Adrenal gland (tissue), 12 donors: ENCODE data around the gene C10orf53. TPM values are rescaled to one million over a fixed set of nuclear protein-coding genes. Genes with fewer than 3 reads are reported as not detected.

ENCODE experiments used
- DNase-seq, 7 donors: peaks; one replicate each; pipeline ENCODE4 v3.0.0-alpha.2; 2019 to 2020
- H3K27ac ChIP-seq, 5 donors: fragments of 200-600 bp; sonication (generic) in 4 of 5; 1 replicate in 3 of 5; 2 replicates in 2 of 5; pipeline versions ENCODE4 v1.5.1 to v1.8.0; 2016 to 2020; ENCODE audit warnings: mild to moderate bottlenecking in 1 of 5
- H3K27me3 ChIP-seq: fragments of 200-600 bp; 2 replicates; pipeline ENCODE4 v1.8.0; 2021
- H3K36me3 ChIP-seq, 2 donors: fragments of 200-600 bp; replicated peaks in 1 of 2; 1 replicate in 1 of 2; 2 replicates in 1 of 2; pipeline versions ENCODE4 v1.5.1 to v1.8.0; 2018 to 2022
- H3K4me1 ChIP-seq, 2 donors: fragments of 200-600 bp; replicated peaks in 1 of 2; 1 replicate in 1 of 2; 2 replicates in 1 of 2; pipeline versions ENCODE4 v1.5.1 to v1.8.0; 2018 to 2021
- H3K4me3 ChIP-seq, 4 donors: fragments of 200-600 bp; sonication (generic) in 3 of 4; one replicate each; pipeline ENCODE4 v1.5.1; 2016 to 2018
- H3K9me3 ChIP-seq, 3 donors: fragments of 200-600 bp; sonication (generic) in 1 of 3; replicated peaks in 1 of 3; 1 replicate in 2 of 3; 2 replicates in 1 of 3; pipeline versions ENCODE4 v1.5.1 to v1.8.0; 2016 to 2021
- CTCF ChIP-seq, 6 experiments: fragments of 450-650 bp in 4 of 6; fragments of 200-600 bp in 2 of 6; sonication (generic) in 1 of 6; IDR thresholded peaks; 1 replicate in 5 of 6; 2 replicates in 1 of 6; pipeline versions ENCODE4 v1.5.1 to v1.8.0; 2016 to 2021; ENCODE audit warnings: antibody characterized with exemption in 6 of 6, mild to moderate bottlenecking in 2 of 6, moderate library complexity in 1 of 6
- POLR2A ChIP-seq, 2 donors: fragments of 450-650 bp; IDR thresholded peaks; one replicate each; pipeline ENCODE4 v1.6.1; 2017; ENCODE audit warnings: antibody characterized with exemption in 2 of 2, mild to moderate bottlenecking in 2 of 2, moderate library complexity in 1 of 2
- WGBS, 4 donors: extraction: QIAGEN DNeasy Blood & Tissue Kit in 2 of 4; methylation state at CpG; one replicate each; pipeline versions ENCODE4 v1.1.5 to v1.1.7; 2013 to 2017; 5-methylcytosine and 5-hydroxymethylcytosine counted together
- intact Hi-C, 2 donors: fragments of 100-400 bp; cut with DNase I; formaldehyde crosslinking; loops; one replicate each; pipeline versions ENCODE4 v1.14.1 to v1.15.0; 2022 to 2023
- polyA plus RNA-seq, 3 donors: library from polyadenylated mRNA; stranded (reverse); fragments of 200-250 nt in 2 of 3; fragments of 350-450 nt in 1 of 3; fragmentation: Illumina TruSeq in 1 of 3; extraction: RNeasy Lipid Tissue Mini Kit (QIAGEN cat#74804) in 1 of 3; gene quantifications; one replicate each; pipeline ENCODE4 v1.2.3, GENCODE V29; 2013 to 2014
- total RNA-seq, 9 donors: library from RNA; depleted of rRNA in 4 of 9; stranded (reverse); fragments of >200 nt in 4 of 9; fragments of 120-200 nt in 1 of 9; fragmentation: NEBNext Ultra II Directional in 1 of 9; extraction: Animal tissue kit (Norgen Biotek cat#: 25700) in 1 of 9; gene quantifications; one replicate each; pipeline versions ENCODE4 v1.1.0 to v1.2.4, GENCODE V29; 2013 to 2023
- donor health status: healthy with polysubstance abuse.
- donor health status: Bipolar disorder and iron deficiency.
- donor health status: DM: yes; HTN: yes; CAD: no.
- donor health status: DM: no; HTN: no; CAD: no.
- donor health status: DM: no; HTN: no; CAD: no.
- donor health status: DM: yes; HTN: yes; CAD: no.

Gene C10orf53
- total and polyA plus RNA-seq, 12 donors = not detected

DNA sequence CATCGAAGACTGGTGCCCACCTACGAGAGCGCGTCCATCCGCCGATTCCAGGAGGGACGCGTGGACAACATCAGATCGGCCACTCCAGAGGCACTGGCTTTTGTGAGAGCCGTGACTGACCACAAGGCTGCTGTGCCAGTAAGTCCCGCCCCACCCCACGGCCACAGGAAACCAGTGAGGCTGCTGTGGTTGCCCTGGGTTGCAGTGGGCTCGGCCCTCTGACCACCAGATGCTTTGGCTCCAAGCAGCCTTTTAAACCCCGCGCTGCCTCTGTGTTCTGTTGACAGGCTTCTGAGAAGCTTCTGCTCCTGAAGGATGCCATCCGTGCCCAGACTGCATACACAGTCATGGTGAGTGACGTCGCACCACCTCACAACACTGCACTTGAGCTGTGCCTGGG is 24.4 kb upstream of the C10orf53 start:
- 80 to 89% (median 84%) methylated on average over 16 to 18 of the region's 18 CpGs for WGBS, 4 donors
- Histone ChIP-seq H3K27ac (no peak overlapping the region), H3K4me1 (no peaks in the 10 kb centered on the region), H3K36me3 (no peaks in the 10 kb centered on the region), H3K4me3 (no peak overlapping the region), H3K9me3 (peaks cover 0 to 4% (median 0%) of the 10 kb centered on the region in 3 donors), H3K27me3 (no peaks in the 10 kb centered on the region)
- intact Hi-C loops = no loop called here
- DNase-seq = peak in 1 of 7 donors; percentile 24
- TF ChIP-seq POLR2A (IDR thresholded peaks at IDR 0.05) = no peak
- TF ChIP-seq CTCF (IDR thresholded peaks at IDR 0.05) = no peak

- no peak for DNase-seq
- TF ChIP-seq CTCF (IDR thresholded peaks at IDR 0.05) = no peak
- no peak for TF ChIP-seq POLR2A (IDR thresholded peaks at IDR 0.05)
- WGBS, 4 donors = 68 to 78% (median 70%) methylated on average over 9 of the region's 9 CpGs
- H3K4me3 ChIP-seq = no peak overlapping the region
- H3K36me3 ChIP-seq = no peaks in the 10 kb centered on the region
- H3K27ac ChIP-seq = no peak overlapping the region
- H3K9me3 ChIP-seq = peaks cover 0 to 4% (median 0%) of the 10 kb centered on the region in 3 donors
- H3K4me1 ChIP-seq = no peaks in the 10 kb centered on the region
- intact Hi-C loops = no loop called here
- no peaks in the 10 kb centered on the region for H3K27me3 ChIP-seq
These were observed 22.5 kb upstream of the C10orf53 start for GRCh38 chr10:49656845-49657493.

GRCh38 chr10:49657606-49658005 is 21.8 kb upstream of the C10orf53 start:
- no peak for TF ChIP-seq CTCF (IDR thresholded peaks at IDR 0.05)
- TF ChIP-seq POLR2A (IDR thresholded peaks at IDR 0.05) = no peak
- intact Hi-C loops = no loop called here
- 40 to 62% (median 55%) methylated on average over 1 of the region's 1 CpG for WGBS, 4 donors

DNA sequence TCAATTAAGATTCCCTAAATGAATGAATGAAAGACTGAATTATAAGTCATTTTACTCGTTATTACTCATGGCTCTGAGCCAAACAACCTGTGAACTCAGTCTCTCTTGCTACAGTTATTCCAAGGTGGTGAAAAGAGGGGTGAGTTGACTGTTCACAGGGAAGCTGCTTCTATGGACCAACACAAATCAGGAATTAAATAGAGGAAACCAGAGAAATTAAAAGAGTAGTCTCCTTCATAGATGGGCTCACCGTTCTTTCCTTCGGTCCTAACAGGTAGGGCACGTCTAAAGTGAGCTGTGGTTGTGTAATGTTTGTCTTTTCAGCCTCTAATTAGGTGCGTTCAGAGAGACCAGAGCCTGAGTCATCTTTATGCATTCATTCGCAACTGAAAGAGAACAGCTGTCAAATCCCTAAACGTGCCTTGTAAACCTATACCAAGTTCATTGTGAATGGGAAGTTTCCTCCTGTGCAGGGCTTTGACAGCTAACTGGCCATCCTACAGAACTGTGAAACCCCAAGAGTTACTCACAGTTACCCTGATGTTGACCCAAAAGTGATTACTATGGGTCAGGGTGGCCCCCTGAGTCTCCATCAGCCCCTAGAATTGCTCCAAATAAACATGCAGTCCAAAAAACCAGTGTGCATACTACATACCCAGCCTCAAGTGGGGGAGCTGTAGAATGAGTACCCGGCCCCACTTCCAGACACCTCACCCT is 18.2 kb upstream of the C10orf53 start:
- no peak for DNase-seq
- H3K9me3 ChIP-seq = peaks cover 0 to 4% (median 0%) of the 10 kb centered on the region in 3 donors
- TF ChIP-seq CTCF (IDR thresholded peaks at IDR 0.05) = no peak
- no peak for TF ChIP-seq POLR2A (IDR thresholded peaks at IDR 0.05)
- H3K36me3 ChIP-seq = no peaks in the 10 kb centered on the region
- no peaks in the 10 kb centered on the region for H3K27me3 ChIP-seq
- H3K27ac ChIP-seq = no peak overlapping the region
- WGBS, 4 donors = 53 to 60% (median 57%) methylated on average over 8 of the region's 8 CpGs
- H3K4me1 ChIP-seq = no peaks in the 10 kb centered on the region
- H3K4me3 ChIP-seq = no peak overlapping the region
- intact Hi-C loops = no loop called here

More at GRCh38 chr10:49657606-49658005, 21.8 kb upstream of the C10orf53 start:
- Histone ChIP-seq H3K9me3 (peaks cover 0 to 4% (median 0%) of the 10 kb centered on the region in 3 donors), H3K4me3 (no peak overlapping the region), H3K27me3 (no peaks in the 10 kb centered on the region), H3K36me3 (no peaks in the 10 kb centered on the region), H3K4me1 (no peaks in the 10 kb centered on the region), H3K27ac (no peak overlapping the region)
- no peak for DNase-seq
